Thyroid gland (tissue), 4 donors: ENCODE results near the gene CDC42BPG.

Experiments
- CTCF ChIP-seq, 6 experiments: fragments of 200-600 bp in 3 of 6; fragments of 450-650 bp in 3 of 6; sonication (generic) in 3 of 6; IDR thresholded peaks; one replicate each; pipeline ENCODE4 v1.5.1; 2016 to 2019; ENCODE audit warnings: antibody characterized with exemption in 6 of 6, mild to moderate bottlenecking in 2 of 6, inconsistent platforms in 1 of 6, moderate library complexity in 1 of 6
- POLR2A ChIP-seq, 2 donors: fragments of 450-650 bp; IDR thresholded peaks; one replicate each; pipeline ENCODE4 v1.6.1; 2017; ENCODE audit warnings: antibody characterized with exemption in 2 of 2, mild to moderate bottlenecking in 2 of 2, moderate library complexity in 1 of 2

DNA sequence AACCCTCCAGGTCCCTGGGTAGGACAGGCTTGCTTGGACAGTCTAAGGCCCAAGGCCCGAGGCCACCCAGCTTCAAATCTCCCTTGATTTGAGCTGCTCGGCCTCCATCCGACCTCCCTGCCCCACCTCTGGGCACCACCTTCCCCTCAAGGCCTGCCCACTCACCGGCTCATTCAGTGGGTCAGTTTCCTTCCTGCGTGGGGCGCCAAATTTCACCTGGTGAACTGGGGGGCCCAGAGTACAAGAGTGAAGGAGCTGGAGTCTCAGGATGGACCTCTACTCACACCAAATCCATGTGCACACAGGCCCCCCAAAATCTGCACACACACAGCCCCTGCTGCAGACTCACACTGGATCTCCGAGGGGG lies 45.2 kb downstream of the CDC42BPG start:
- TF ChIP-seq CTCF (IDR thresholded peaks at IDR 0.05) = no peak
- no peak for TF ChIP-seq POLR2A (IDR thresholded peaks at IDR 0.05)
